ENCODE measurements around the gene DSTYK.

DSTYK gene

DNA sequence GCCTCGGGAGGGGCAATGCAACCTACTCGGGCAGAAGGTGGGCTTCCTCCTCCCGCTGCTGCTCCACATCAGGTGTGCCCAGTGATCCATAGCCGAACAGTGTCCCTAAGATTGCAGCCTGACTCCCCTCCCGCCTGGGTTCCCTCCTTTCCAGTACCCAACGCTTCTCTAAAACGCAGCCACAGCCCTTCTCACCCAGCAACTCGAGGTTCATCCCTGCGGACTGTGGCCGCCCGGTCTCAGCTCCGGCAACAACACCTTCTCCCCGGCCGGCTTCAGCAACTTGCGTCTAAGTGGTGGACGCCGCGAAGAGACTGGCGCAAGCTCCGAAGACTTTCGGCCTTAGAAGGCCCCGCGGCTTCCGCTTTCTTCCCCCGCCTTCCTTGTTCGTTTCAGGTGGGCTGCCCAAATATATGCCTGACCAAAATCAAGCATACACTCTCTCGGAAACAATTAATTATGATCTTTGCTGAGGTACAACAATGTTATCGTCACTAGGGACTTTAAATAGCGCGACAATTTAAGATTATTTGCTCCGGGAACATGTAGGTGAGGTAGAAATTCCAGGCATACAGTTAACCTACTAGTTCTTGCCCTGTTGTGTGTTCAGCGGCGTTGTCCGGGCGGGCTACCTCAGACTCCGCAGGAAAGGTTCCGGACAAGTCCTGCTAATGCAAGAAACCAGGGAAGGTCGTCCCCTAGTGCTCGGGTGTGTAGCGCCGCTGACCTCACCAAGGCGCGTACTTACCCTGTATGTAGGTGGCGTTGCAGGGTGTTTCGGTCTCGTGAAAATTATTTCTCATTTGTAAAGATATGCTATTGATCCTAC lies 89.6 kb downstream of the DSTYK start, which contains the start of gene RBBP5:
RBBP5 (minus strand) TSS at position 319 of the 829 bp plus-strand sequence; CDS start at position 214, 105 bp downstream.
- peak; percentile 96 for DNase-seq

DNA sequence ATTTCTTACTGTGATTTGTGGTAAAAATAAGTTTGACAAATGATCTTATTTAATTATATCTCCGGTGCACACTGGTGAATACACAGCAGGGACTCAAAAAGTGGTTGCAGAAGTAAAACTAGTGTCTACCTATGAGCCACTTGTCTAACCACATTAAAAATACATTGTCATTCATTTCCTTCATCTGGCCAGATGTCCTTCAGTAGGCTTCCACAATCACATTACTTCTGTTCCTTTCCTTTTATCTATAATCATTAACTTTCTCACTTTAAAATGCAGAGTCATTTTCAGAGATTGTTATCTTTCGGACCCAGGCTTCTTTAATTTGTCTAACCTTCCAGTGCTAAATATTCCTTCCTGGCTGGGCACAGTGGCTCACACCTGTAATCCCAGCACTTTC lies 92.8 kb downstream of the DSTYK start:
- DNase-seq, result no peak

DNA sequence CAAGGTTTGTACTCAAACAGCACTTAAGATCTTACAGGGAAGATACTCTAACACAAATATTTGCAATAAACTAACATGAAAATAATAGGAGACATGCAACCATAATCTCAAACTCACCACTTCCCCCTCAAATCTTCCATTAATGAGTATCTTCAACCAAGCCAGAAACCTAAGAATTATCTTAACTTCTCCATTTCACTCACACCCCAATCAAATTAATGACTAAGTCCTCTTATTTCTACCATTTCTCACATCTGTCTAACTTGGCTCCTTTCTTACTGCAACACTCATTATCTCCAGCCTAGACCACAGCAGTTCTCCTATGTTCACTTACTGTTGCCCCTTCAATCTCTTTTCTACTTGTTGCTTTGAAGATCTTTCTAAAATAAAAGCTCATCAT lies 100.1 kb downstream of the DSTYK start:
- DNase-seq, result no peak

GRCh38 chr1:205109711-205110110 lies 101.8 kb downstream of the DSTYK start:
- DNase-seq, result no peak

DNA sequence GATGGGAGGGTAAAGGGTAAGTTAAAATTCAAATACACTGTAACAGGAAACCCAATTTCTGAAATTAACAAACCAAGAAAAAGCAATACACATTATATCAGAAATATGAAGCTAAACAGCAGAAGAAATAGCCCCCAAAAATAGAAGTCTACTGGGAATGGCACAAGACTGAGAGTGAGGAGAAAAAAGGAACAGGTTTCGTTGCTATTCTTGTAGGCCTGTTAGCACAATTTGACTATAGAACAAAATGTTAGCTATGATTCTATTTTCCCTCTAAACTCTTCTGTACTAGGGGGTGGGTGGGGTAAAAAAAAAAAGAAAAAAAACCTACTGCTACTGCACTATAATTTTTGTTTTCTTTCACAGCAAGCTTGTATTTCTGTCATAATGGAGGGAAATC lies 102.2 kb downstream of the DSTYK start:
- no peak for DNase-seq

GRCh38 chr1:205108464-205108863 lies 103.0 kb downstream of the DSTYK start:
- DNase-seq, result no peak

GRCh38 chr1:205107327-205107726 lies 104.2 kb downstream of the DSTYK start:
- DNase-seq, result no peak

- no peak for DNase-seq
Measured at GRCh38 chr1:205102404-205102803, 109.1 kb downstream of the DSTYK start.

DNA sequence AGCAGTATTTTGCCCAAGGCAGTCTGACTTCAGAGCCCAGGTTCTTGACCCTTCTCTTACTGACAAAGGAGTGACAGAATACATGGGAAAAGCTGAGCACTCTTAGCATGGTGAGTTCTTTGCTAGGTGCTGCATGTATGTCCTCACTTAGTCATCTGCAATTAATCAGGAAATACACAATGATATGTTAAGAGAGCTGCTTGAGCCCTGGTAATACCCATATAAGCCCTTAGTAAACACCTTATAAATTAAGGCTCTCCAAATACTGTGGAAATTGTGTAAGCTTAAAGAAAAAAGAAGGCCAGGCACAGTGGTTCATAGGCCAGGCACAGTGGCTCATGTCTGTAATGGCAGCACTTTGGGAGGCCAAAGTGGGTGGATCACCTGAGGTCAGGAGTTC lies 113.3 kb downstream of the DSTYK start:
- no peak for DNase-seq

DNA sequence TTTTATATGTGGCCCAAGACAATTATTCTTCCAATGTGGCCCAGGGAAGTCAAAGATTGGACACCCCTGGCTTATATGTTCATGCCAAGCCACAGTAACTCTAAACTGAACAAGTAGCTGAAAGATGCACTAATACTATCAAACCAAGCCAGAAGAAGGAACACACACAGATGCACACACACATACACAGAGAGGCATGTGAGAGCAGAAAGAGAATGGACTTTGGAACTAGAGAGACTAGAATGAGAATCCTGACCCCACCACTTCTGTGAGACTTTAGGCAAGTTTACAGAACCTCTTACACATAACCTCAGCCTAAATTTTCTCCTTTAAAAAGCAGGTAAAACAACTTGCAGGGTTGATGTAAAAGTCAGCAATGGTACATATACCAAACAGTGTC lies 116.1 kb downstream of the DSTYK start:
- no peak for DNase-seq

Data from T1000 (cell line).